ENCODE data around the gene NLRP2B.

DNA sequence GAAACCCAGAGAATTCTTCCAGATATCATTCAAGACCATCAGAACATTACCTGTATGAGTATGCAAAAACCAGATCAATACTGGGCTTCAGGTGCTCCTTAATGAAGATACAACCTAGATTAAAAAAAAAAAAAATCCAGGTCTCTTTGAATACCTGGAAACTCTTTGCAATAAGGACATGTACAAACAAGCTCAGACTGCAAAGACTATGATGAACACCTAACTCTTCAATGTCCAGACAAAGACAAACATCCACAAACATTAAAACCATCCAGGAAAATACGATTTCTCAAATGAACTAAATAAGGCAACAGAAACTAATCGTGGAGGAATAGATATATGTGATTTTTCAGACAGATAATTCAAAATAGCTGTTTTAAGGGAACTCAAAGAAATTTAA is 38.7 kb downstream of the NLRP2B start:
- TF ChIP-seq POLR2A (IDR thresholded peaks at IDR 0.05) (no peak), CTCF (IDR thresholded peaks at IDR 0.05) (no peak)

All from esophagus squamous epithelium (tissue), 4 donors.